Nephron progenitor cell (in vitro differentiated cells): ENCODE results near the gene TM4SF18.
"Not testable (repeated sequence)": the region's sequence is repeated elsewhere in the genome, so short reads cannot be mapped to it uniquely, and the experiment has no call there.

Experiments used
- DNase-seq: peaks from one replicate; pipeline ENCODE4 v3.0.0; 2021
- H3K27ac Mint-ChIP-seq: 2 replicates; pipeline ENCODE4 v1.8.0; 2021; ENCODE audit warnings: mild to moderate bottlenecking, moderate library complexity, mixed read lengths
- H3K27me3 Mint-ChIP-seq: 2 replicates; pipeline ENCODE4 v1.8.0; 2021; ENCODE audit warnings: mild to moderate bottlenecking, low read depth, mixed read lengths; ENCODE audit not compliant: poor library complexity
- H3K36me3 Mint-ChIP-seq: 2 replicates; pipeline ENCODE4 v1.8.0; 2021; ENCODE audit warnings: low read depth, mixed read lengths
- H3K4me1 Mint-ChIP-seq: 2 replicates; pipeline ENCODE4 v1.8.0; 2021; ENCODE audit warnings: mixed read lengths
- H3K4me3 Mint-ChIP-seq: 2 replicates; pipeline ENCODE4 v1.8.0; 2021; ENCODE audit warnings: mild to moderate bottlenecking, moderate library complexity, mixed read lengths
- H3K9me3 Mint-ChIP-seq: 2 replicates; pipeline ENCODE4 v1.8.0; 2021; ENCODE audit warnings: mild to moderate bottlenecking, moderate library complexity, mixed read lengths
- TF ChIP-seq, protein P1 (sequence below): fragments of 200-600 bp; sonication (generic); IDR thresholded peaks from 2 replicates; pipeline ENCODE4 v1.5.0; 2021; ENCODE audit warnings: antibody characterized with exemption

Gene TM4SF18

DNA sequence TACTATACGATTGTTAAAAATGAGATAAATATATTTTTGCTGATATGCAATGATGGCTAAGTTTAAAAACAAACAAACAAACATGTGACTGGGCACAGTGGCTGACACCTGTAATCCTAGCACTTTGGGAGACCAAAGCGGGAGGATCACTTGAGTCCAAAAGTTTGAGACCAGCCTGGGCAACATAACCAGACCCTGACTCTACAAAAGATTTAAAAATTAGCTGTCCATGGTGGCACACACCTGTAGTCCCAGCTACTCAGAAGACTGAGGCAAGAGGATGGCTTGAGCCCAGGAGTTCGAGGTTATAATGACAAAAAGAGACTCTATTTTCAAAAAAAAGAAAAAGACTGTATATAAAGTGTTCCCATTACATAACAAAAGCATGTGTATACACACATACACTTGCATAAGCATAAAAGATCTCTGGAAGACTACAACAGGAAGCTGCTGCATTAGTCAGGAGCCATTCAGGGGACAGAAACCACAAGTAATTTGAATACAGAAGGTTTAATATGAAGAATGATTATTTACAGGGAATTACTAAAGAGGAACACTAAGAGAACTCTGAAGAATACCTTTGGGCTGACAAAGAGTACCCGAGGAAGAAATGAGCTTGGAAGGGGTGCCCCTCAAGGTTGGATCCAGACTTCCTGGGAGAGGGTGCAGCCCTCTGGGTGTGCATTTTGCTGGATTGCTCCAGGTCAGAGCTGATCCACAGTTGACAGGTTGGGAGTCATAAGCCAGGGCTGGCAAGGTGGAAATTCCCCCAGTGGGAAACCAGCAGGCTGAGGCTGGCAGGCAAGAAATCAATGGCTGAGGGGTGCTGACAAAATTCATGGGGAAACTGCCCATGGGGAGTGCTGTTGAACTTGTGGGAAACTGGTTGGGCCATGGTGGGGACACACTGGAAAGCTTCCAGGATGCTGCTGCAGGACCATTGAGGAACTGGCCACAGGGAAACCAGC, 9.3 kb upstream of the TM4SF18 start:
- DNase-seq = no peak
- H3K27me3 Mint-ChIP-seq = peaks cover 3% of the 10 kb centered on the region
- peaks cover 28% of the 10 kb centered on the region for H3K4me1 Mint-ChIP-seq
- H3K27ac Mint-ChIP-seq = peak overlapping the region; percentile 56
- TF ChIP-seq, protein P1, sequence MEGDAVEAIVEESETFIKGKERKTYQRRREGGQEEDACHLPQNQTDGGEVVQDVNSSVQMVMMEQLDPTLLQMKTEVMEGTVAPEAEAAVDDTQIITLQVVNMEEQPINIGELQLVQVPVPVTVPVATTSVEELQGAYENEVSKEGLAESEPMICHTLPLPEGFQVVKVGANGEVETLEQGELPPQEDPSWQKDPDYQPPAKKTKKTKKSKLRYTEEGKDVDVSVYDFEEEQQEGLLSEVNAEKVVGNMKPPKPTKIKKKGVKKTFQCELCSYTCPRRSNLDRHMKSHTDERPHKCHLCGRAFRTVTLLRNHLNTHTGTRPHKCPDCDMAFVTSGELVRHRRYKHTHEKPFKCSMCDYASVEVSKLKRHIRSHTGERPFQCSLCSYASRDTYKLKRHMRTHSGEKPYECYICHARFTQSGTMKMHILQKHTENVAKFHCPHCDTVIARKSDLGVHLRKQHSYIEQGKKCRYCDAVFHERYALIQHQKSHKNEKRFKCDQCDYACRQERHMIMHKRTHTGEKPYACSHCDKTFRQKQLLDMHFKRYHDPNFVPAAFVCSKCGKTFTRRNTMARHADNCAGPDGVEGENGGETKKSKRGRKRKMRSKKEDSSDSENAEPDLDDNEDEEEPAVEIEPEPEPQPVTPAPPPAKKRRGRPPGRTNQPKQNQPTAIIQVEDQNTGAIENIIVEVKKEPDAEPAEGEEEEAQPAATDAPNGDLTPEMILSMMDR = no peak
- no peaks in the 10 kb centered on the region for H3K36me3 Mint-ChIP-seq
- H3K4me3 Mint-ChIP-seq = no peak overlapping the region
- H3K9me3 Mint-ChIP-seq = no peaks in the 10 kb centered on the region

DNA sequence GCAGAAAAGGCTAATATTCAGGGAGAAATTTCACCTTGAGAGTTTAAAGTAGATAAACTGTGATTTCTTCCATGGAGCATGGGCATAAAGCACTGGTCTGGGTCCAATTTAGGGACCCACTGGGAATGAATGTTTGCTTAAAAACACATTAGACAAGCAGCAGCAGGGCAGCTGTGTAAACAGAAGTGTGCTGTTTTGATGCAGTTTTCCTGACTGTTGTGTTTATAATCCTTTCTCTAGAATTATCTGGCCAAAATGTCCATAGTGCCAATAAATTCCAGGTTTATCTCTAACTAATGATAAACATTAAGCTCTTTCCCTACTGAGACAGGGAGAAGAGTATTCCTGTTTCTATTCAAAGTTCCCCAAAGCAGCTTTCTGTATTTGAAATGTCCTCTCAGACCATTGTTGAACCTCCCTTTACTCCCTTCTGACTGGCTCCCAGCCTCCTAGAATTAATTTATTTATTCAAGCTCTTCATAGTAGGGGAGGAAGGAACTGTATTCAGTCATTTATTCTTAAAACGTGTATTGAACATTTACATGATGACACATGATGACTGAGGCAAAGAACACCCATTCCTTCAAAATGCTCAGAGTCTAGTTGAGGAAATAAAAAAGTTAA, 7.0 kb upstream of the TM4SF18 start:
- Mint-ChIP-seq H3K9me3 (no peaks in the 10 kb centered on the region), H3K27ac (peak overlapping the region; percentile 37), H3K4me1 (peaks cover 28% of the 10 kb centered on the region), H3K36me3 (no peaks in the 10 kb centered on the region), H3K27me3 (peaks cover 3% of the 10 kb centered on the region), H3K4me3 (no peak overlapping the region)
- no peak for DNase-seq
- TF ChIP-seq, protein P1 = no peak

DNA sequence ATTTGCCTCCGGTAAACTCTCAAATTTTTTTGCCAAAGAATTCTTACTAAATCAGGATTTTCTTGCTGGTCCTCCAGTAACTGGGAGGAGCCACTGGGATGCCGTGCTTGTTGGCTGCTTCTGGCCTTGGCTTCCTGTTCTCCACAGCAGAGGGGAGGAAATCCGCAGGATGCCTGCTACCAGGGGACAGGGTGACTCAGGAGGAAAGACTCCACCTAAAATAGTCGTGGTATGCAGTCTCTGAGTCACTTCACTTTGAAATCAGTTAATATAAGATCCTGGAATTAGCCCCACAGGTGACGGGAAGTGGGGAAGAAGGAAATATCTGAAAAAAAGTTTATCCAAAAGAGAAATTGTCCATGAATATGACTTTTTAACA, 6.5 kb upstream of the TM4SF18 start:
- no peaks in the 10 kb centered on the region for H3K9me3 Mint-ChIP-seq
- H3K4me1 Mint-ChIP-seq = peaks cover 28% of the 10 kb centered on the region
- TF ChIP-seq, protein P1 = no peak
- no peak for DNase-seq
- H3K27me3 Mint-ChIP-seq = peaks cover 3% of the 10 kb centered on the region
- H3K4me3 Mint-ChIP-seq = no peak overlapping the region
- H3K27ac Mint-ChIP-seq = no peak overlapping the region
- H3K36me3 Mint-ChIP-seq = no peaks in the 10 kb centered on the region

DNA sequence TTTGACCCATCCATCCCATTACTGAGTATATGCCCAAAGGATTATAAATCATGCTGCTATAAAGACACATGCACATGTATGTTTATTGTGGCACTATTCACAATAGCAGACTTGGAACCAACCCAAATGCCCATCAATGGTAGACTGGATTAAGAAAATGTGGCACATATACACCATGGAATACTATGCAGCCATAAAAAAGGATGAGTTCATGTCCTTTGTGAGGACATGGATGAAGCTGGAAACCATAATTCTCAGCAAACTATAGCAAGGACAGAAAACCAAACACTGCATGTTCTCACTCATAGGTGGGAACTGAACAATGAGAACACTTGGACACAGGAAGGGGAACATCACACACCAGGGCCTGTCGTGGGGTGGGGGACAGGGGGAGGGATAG, 4.0 kb upstream of the TM4SF18 start:
- H3K4me3 Mint-ChIP-seq, H3K36me3 Mint-ChIP-seq, H3K27ac Mint-ChIP-seq, H3K9me3 Mint-ChIP-seq, H3K27me3 Mint-ChIP-seq, DNase-seq: not testable (repeated sequence)
- H3K4me1 Mint-ChIP-seq = peaks cover 26% of the 10 kb centered on the region

DNA sequence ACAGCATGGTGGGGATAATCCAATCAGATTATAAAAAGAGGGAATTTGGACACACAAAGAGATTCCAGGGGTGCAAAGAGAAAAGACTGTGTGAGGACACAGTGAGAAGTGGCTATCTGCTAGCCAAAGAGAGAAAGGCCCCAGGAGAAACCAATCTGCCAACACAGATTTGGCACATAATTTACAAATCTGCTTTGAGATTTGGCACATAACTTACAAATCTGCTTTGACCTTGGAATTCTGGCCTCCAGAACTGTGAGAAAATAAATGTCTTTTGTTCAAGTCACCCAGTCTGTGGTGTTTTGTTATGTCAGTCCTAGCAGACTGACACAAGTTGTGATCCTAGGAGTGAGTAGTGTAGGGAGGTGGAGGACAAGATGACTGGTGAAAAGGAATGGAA, 3.5 kb upstream of the TM4SF18 start:
- TF ChIP-seq, protein P1 = no peak
- Mint-ChIP-seq H3K4me3 (no peak overlapping the region), H3K27ac (no peak overlapping the region), H3K36me3 (no peaks in the 10 kb centered on the region), H3K27me3 (peaks cover 9% of the 10 kb centered on the region), H3K9me3 (no peaks in the 10 kb centered on the region), H3K4me1 (peaks cover 27% of the 10 kb centered on the region)
- no peak for DNase-seq

DNA sequence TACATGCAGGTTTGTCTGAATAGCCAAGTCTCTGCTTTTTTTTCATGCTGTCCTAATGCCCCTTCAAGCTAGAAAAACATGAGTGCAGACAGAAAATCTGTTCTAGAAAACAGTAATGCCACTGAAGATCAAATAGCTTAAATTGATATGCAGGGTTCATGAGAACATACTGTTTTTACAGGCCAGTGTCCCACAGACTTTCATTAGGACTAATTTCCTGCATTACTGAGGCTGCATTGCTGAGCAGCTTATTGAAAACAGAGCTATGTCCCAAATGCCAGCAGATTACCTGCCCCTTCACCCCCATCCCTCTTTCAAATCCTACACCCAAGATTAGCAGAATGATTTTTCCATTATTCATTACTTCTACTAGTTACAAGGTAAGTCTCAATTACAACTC, 665 bp downstream of the TM4SF18 start:
- no peak overlapping the region for H3K27ac Mint-ChIP-seq
- H3K4me3 Mint-ChIP-seq = no peak overlapping the region
- H3K36me3 Mint-ChIP-seq = no peaks in the 10 kb centered on the region
- H3K9me3 Mint-ChIP-seq = no peaks in the 10 kb centered on the region
- no peak for DNase-seq
- H3K4me1 Mint-ChIP-seq = peaks cover 9% of the 10 kb centered on the region
- TF ChIP-seq, protein P1 = no peak
- peaks cover 9% of the 10 kb centered on the region for H3K27me3 Mint-ChIP-seq
